Testis (tissue), 2 donors: ENCODE results near the gene IRF5.

Experiments used
- POLR2A ChIP-seq: fragments of 450-650 bp; IDR thresholded peaks from one replicate; pipeline ENCODE4 v1.6.1; 2017; ENCODE audit warnings: antibody characterized with exemption, mild to moderate bottlenecking, moderate library complexity
- TF ChIP-seq, protein P1 (sequence below), 3 experiments: fragments of 450-650 bp in 2 of 3; fragments of 200-600 bp in 1 of 3; sonication (generic) in 1 of 3; IDR thresholded peaks; one replicate each; pipeline ENCODE4 v1.5.1; 2016 to 2019; ENCODE audit warnings: antibody characterized with exemption in 3 of 3, mild to moderate bottlenecking in 2 of 3, moderate library complexity in 1 of 3

DNA sequence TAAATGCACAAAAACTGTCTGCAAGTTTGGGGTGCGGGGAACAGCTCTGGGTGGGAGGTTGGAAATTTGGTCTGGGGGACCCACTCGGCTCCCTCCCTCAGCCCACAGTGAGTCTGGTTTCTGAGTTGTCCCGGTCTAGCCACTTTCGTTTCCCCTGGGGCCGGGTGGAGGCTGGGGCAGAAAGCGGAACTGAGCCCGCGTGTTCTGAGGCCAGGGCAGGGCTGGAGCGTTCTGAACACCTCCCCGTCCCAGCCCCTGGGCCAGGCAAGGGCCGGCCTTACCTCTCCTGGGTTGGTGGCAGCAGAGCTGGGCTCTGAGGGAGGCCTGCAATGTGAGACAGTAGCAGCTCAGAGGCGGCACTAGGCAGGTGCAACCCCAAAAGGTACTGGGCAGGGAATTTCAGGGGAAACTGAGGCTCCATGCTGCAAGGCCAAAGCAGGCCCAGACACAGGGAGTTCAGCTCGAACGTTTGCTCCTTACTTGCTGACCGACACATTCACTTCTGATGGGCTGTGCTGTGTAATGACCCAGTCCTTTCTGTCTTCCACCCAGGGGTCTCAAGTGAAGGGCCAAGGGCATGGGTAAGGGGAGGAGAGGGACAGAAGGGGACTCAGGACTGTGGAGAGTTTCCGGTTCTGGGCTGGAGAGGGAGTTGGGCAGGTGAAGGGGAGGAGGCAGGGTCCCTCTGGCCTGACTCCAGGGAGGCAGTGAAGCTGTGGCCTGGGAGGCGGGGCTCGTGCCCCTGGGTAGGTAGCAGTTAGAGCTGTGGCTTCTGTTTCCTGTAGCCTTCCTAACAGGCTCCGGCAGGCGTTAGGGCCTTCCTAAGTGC lies 3.0 kb downstream of the IRF5 start:
- TF ChIP-seq, protein P1, sequence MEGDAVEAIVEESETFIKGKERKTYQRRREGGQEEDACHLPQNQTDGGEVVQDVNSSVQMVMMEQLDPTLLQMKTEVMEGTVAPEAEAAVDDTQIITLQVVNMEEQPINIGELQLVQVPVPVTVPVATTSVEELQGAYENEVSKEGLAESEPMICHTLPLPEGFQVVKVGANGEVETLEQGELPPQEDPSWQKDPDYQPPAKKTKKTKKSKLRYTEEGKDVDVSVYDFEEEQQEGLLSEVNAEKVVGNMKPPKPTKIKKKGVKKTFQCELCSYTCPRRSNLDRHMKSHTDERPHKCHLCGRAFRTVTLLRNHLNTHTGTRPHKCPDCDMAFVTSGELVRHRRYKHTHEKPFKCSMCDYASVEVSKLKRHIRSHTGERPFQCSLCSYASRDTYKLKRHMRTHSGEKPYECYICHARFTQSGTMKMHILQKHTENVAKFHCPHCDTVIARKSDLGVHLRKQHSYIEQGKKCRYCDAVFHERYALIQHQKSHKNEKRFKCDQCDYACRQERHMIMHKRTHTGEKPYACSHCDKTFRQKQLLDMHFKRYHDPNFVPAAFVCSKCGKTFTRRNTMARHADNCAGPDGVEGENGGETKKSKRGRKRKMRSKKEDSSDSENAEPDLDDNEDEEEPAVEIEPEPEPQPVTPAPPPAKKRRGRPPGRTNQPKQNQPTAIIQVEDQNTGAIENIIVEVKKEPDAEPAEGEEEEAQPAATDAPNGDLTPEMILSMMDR (IDR thresholded peaks at IDR 0.05), result no peak
- no peak for TF ChIP-seq POLR2A
